Breast epithelium (tissue), 4 donors: ENCODE results near the gene GATAD2B. TPM values are rescaled to one million over a fixed set of nuclear protein-coding genes. Genes with fewer than 3 reads are reported as not detected.

Experiments
- DNase-seq, 2 donors: peaks; one replicate each; pipeline ENCODE4 v3.0.0-alpha.2; 2019; ENCODE audit warnings: low spot score in 2 of 2
- H3K27ac ChIP-seq, 2 donors: fragments of 200-600 bp; sonication (generic) in 1 of 2; one replicate each; pipeline ENCODE4 v1.5.1; 2016 to 2019; ENCODE audit warnings: mild to moderate bottlenecking in 1 of 2
- H3K27me3 ChIP-seq, 2 donors: fragments of 200-600 bp; sonication (generic) in 1 of 2; one replicate each; pipeline versions ENCODE4 v1.5.1 to v1.6.0; 2017 to 2019; ENCODE audit warnings: control low read depth in 1 of 2, mild to moderate bottlenecking in 1 of 2
- H3K36me3 ChIP-seq: fragments of 200-600 bp; one replicate; pipeline ENCODE4 v1.5.1; 2019
- H3K4me1 ChIP-seq, 2 donors: fragments of 200-600 bp; sonication (generic); one replicate each; pipeline ENCODE4 v1.5.1; 2016 to 2019; ENCODE audit warnings: control low read depth in 1 of 2
- H3K4me3 ChIP-seq, 3 donors: fragments of 200-600 bp; sonication (generic); 1 replicate in 2 of 3; 2 replicates in 1 of 3; pipeline ENCODE4 v1.5.1; 2016 to 2019; ENCODE audit warnings: mild to moderate bottlenecking in 3 of 3, moderate library complexity in 2 of 3
- H3K9me3 ChIP-seq, 2 donors: fragments of 200-600 bp; sonication (generic) in 1 of 2; one replicate each; pipeline ENCODE4 v1.5.1; 2016 to 2019; ENCODE audit warnings: control low read depth in 1 of 2
- POLR2A ChIP-seq: fragments of 450-650 bp; IDR thresholded peaks from one replicate; pipeline ENCODE4 v1.6.1; 2016; ENCODE audit warnings: antibody characterized with exemption, mild to moderate bottlenecking, moderate library complexity
- POLR2AphosphoS5 ChIP-seq, 3 donors: sonication (generic); formaldehyde crosslinking; IDR thresholded peaks; one replicate each; pipeline ENCODE4 v1.6.1; 2017; ENCODE audit warnings: antibody characterized with exemption in 3 of 3
- intact Hi-C: fragments of 100-400 bp; cut with DNase I; formaldehyde crosslinking; loops from one replicate; pipeline ENCODE4 v1.15.1; 2023; ENCODE audit warnings: low total_unique reads
- total RNA-seq, 3 donors: library from RNA; depleted of rRNA; stranded (reverse); fragments of >200 nt; gene quantifications; one replicate each; pipeline ENCODE4 v1.1.0, GENCODE V29; 2016
- TF ChIP-seq, protein P1 (sequence below), 3 donors: fragments of 450-650 bp; IDR thresholded peaks; one replicate each; pipeline ENCODE4 v1.5.1; 2016 to 2017; ENCODE audit warnings: antibody characterized with exemption in 3 of 3, mild to moderate bottlenecking in 3 of 3, moderate library complexity in 3 of 3

The GATAD2B gene
- total RNA-seq, 3 donors from 2014 or later: 18.7 to 21.2 (median 20.0) TPM

GRCh38 chr1:153773096-153773921, 149.5 kb downstream of the GATAD2B start:
- intact Hi-C loops: loop anchor here (10.0 kb wide), 1 partner anchor 99 kb away; the partner anchor contains the start of genes ILF2 and NPR1
- H3K9me3 ChIP-seq: no peaks in the 10 kb centered on the region
- H3K4me1 ChIP-seq: peaks cover 21 to 31% of the 10 kb centered on the region in 2 donors
- no peak for TF ChIP-seq POLR2A
- no peak for TF ChIP-seq POLR2AphosphoS5 (IDR thresholded peaks at IDR 0.05)
- TF ChIP-seq, protein P1, sequence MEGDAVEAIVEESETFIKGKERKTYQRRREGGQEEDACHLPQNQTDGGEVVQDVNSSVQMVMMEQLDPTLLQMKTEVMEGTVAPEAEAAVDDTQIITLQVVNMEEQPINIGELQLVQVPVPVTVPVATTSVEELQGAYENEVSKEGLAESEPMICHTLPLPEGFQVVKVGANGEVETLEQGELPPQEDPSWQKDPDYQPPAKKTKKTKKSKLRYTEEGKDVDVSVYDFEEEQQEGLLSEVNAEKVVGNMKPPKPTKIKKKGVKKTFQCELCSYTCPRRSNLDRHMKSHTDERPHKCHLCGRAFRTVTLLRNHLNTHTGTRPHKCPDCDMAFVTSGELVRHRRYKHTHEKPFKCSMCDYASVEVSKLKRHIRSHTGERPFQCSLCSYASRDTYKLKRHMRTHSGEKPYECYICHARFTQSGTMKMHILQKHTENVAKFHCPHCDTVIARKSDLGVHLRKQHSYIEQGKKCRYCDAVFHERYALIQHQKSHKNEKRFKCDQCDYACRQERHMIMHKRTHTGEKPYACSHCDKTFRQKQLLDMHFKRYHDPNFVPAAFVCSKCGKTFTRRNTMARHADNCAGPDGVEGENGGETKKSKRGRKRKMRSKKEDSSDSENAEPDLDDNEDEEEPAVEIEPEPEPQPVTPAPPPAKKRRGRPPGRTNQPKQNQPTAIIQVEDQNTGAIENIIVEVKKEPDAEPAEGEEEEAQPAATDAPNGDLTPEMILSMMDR (IDR thresholded peaks at IDR 0.05): no peak
- no peaks in the 10 kb centered on the region for H3K36me3 ChIP-seq
- H3K27ac ChIP-seq: peak overlapping the region; percentile 85 to 94
- H3K27me3 ChIP-seq: no peaks in the 10 kb centered on the region
- DNase-seq: no peak
- H3K4me3 ChIP-seq: no peak overlapping the region

DNA sequence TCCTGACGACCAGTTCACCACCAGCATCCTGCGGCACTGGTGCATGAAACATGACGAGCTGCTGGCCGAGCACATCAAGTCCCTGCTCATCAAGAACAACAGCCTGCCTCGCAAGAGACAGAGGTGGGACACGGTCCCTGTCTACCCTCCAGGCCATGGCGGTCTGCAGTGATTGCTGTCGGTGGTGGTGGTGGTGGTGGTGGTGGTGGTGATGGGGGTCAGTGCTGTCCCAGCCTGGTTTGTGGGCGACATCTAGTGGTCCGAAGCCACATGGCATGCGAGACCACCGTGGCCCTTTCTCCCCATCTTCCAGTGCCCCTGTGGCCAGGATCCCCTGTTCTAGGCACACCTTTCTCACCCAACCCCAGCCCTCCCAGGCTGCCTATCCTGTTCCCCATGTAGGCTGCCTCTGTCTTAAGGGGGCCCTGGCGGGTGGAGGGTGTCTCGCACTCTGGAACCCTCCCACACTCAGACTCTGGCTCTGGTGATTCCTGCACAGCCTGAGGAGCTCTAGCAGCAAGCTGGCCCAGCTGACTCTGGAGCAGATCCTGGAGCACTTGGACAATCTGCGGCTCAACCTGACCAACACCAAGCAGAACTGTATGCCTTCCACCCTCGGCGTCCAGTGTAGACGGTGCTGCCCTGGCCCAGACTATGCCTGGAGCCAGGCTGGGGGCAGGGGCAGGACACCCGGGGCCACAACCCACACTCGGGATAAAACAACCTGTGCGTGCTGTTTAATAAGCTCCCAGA, 150.8 kb downstream of the GATAD2B start:
- Histone ChIP-seq H3K4me1 (peaks cover 15 to 25% of the 10 kb centered on the region in 2 donors), H3K9me3 (no peaks in the 10 kb centered on the region), H3K4me3 (no peak overlapping the region), H3K27me3 (no peaks in the 10 kb centered on the region), H3K27ac (peak overlapping the region; percentile 54 to 94), H3K36me3 (no peaks in the 10 kb centered on the region)
- no peak for DNase-seq
- intact Hi-C loops: loop anchor here (2.0 to 10.0 kb wide), 2 partner anchors 31 to 97 kb away; partner anchors contain the start of genes ILF2 and NPR1
- TF ChIP-seq POLR2AphosphoS5 (IDR thresholded peaks at IDR 0.05) (no peak), POLR2A (no peak)
- TF ChIP-seq, protein P1 (IDR thresholded peaks at IDR 0.05): peak in 2 of 3 donors; percentile 27 to 37

DNA sequence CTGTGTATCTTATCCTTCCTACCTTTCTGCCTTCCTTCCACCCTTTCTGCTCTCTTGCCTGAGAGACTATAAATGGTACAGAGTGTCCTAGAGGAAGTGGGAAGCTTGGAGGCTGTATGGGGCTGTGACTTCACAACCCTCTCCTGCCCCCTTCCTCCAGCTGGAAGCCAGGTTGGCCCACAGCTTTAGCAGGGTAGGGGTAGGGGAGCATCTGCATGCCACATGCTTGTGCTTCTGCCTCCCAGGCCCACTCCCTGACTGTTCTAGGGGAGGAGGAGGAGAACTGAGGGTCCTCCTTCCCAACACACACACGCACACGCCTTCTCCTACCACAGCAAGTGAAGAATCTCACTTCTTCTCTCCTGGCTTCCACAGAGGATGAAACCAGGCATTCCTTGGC, 151.5 kb downstream of the GATAD2B start:
- Histone ChIP-seq H3K36me3 (no peaks in the 10 kb centered on the region), H3K4me1 (peaks cover 11 to 18% of the 10 kb centered on the region in 2 donors), H3K4me3 (peak overlapping the region in 1 of 3 donors; percentile 28), H3K27ac (peak overlapping the region; percentile 54 to 94), H3K27me3 (no peaks in the 10 kb centered on the region), H3K9me3 (no peaks in the 10 kb centered on the region)
- intact Hi-C loops: loop anchor here (2.0 to 10.0 kb wide), 2 partner anchors 30 to 96 kb away; partner anchors contain the start of genes ILF2 and NPR1
- no peak for DNase-seq
- TF ChIP-seq POLR2AphosphoS5 (IDR thresholded peaks at IDR 0.05): no peak
- TF ChIP-seq, protein P1 (IDR thresholded peaks at IDR 0.05): no peak
- no peak for TF ChIP-seq POLR2A

GRCh38 chr1:153770797-153771196, 152.0 kb downstream of the GATAD2B start:
- H3K4me3 ChIP-seq: peak overlapping the region in 1 of 3 donors; percentile 28
- no peak for TF ChIP-seq POLR2AphosphoS5 (IDR thresholded peaks at IDR 0.05)
- TF ChIP-seq, protein P1 (IDR thresholded peaks at IDR 0.05): no peak
- TF ChIP-seq POLR2A: no peak
- DNase-seq: no peak
- intact Hi-C loops: loop anchor here (2.0 to 10.0 kb wide), 2 partner anchors 30 to 96 kb away; partner anchors contain the start of genes ILF2 and NPR1
- H3K36me3 ChIP-seq: no peaks in the 10 kb centered on the region
- no peaks in the 10 kb centered on the region for H3K9me3 ChIP-seq
- H3K27me3 ChIP-seq: no peaks in the 10 kb centered on the region
- peaks cover 11 to 16% of the 10 kb centered on the region in 2 donors for H3K4me1 ChIP-seq
- peak overlapping the region; percentile 54 to 94 for H3K27ac ChIP-seq
